ENCODE data around the gene ACIN1. TPM values are rescaled to one million over a fixed set of nuclear protein-coding genes. Genes with fewer than 3 reads are reported as not detected.
A peak's percentile ranks its signal among the peaks of the same experiment; 100 is the strongest.

Gene ACIN1
- total RNA-seq, 1 donor from 2014 or later, result 458 TPM

DNA sequence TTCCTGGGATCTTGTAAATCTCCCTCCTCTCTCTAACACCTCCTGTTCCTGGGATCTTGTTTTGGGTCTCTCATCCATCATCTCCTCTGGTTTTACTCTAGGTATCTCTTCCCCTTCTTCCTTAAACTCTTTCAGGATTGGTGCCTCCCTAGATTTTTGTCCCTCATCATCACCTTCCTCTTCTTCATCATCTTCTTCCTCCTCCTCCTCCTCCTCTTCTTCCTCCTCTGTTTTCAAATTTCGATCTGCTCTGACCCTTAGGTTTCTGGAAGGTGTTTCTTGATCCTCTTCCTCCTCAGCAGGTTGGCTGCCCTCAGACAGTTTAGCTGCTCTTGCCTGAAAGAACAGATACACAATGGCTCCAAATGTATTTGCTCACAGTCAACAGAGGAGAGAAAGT, 14.5 kb downstream of the ACIN1 start:
- DNase-seq (ENCODE audit: low spot score, unreplicated experiment), result no peak
- TF ChIP-seq, protein P1, sequence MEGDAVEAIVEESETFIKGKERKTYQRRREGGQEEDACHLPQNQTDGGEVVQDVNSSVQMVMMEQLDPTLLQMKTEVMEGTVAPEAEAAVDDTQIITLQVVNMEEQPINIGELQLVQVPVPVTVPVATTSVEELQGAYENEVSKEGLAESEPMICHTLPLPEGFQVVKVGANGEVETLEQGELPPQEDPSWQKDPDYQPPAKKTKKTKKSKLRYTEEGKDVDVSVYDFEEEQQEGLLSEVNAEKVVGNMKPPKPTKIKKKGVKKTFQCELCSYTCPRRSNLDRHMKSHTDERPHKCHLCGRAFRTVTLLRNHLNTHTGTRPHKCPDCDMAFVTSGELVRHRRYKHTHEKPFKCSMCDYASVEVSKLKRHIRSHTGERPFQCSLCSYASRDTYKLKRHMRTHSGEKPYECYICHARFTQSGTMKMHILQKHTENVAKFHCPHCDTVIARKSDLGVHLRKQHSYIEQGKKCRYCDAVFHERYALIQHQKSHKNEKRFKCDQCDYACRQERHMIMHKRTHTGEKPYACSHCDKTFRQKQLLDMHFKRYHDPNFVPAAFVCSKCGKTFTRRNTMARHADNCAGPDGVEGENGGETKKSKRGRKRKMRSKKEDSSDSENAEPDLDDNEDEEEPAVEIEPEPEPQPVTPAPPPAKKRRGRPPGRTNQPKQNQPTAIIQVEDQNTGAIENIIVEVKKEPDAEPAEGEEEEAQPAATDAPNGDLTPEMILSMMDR (IDR thresholded peaks at IDR 0.05; ENCODE audit: unreplicated experiment), result no peak
- Mint-ChIP-seq H3K36me3 (ENCODE audit: insufficient read depth) (peaks cover 27% of the 10 kb centered on the region), H3K9me3 (ENCODE audit: low read depth) (no peaks in the 10 kb centered on the region), H3K27ac (no peak overlapping the region), H3K4me3 (ENCODE audit: low read depth) (no peak overlapping the region), H3K4me1 (ENCODE audit: low read depth) (no peaks in the 10 kb centered on the region), H3K27me3 (no peaks in the 10 kb centered on the region)

DNA sequence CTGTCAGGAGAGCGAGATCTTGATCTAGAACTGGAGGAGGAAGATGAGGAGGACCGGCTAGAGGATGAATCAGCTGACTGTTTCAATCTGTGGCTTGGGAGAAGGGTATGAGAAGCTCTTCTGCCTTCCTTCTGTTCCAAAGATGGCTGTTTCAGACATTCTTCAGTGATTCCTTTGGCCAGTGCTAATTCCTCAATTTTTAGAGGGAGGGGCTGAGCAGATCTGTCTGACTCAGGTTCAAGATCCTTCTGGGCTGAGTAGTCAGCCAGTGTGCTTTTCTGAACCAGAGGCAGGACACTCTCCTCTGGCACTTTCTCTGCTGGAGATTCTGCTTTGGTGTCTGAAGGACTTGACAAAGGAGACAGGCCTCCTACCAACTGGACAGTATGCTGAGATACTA, 15.2 kb downstream of the ACIN1 start:
- Mint-ChIP-seq H3K9me3 (ENCODE audit: low read depth) (no peaks in the 10 kb centered on the region), H3K4me1 (ENCODE audit: low read depth) (no peaks in the 10 kb centered on the region), H3K27me3 (no peaks in the 10 kb centered on the region), H3K4me3 (ENCODE audit: low read depth) (no peak overlapping the region), H3K36me3 (ENCODE audit: insufficient read depth) (peaks cover 27% of the 10 kb centered on the region), H3K27ac (peak overlapping the region; percentile 83)
- no peak for DNase-seq (ENCODE audit: low spot score, unreplicated experiment)
- TF ChIP-seq, protein P1 (IDR thresholded peaks at IDR 0.05; ENCODE audit: unreplicated experiment), result no peak

DNA sequence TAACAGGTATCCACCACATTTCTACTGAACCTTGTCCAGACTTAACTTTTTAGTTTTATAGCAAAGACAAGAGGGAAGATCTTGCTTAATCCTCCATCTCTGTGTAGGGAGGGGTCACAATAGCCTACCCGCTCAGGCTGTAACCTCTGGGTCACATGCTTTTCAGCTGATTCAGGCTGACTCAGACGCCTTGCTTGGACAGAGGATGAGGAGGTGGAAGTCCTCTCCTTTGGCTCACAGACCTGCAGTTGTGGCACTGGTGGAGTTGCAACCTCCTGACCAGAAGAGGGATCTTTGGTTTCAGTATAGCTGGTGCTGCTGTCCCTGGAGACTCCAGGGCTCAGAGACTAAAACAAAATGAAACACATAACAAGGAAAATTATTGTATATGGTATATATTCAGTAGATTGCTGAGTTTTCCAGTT, 16.2 kb downstream of the ACIN1 start:
- H3K9me3 Mint-ChIP-seq (ENCODE audit: low read depth), result no peaks in the 10 kb centered on the region
- no peaks in the 10 kb centered on the region for H3K4me1 Mint-ChIP-seq (ENCODE audit: low read depth)
- DNase-seq (ENCODE audit: low spot score, unreplicated experiment), result no peak
- H3K36me3 Mint-ChIP-seq (ENCODE audit: insufficient read depth), result peaks cover 27% of the 10 kb centered on the region
- TF ChIP-seq, protein P1 (IDR thresholded peaks at IDR 0.05; ENCODE audit: unreplicated experiment), result no peak
- no peaks in the 10 kb centered on the region for H3K27me3 Mint-ChIP-seq
- no peak overlapping the region for H3K27ac Mint-ChIP-seq
- no peak overlapping the region for H3K4me3 Mint-ChIP-seq (ENCODE audit: low read depth)

DNA sequence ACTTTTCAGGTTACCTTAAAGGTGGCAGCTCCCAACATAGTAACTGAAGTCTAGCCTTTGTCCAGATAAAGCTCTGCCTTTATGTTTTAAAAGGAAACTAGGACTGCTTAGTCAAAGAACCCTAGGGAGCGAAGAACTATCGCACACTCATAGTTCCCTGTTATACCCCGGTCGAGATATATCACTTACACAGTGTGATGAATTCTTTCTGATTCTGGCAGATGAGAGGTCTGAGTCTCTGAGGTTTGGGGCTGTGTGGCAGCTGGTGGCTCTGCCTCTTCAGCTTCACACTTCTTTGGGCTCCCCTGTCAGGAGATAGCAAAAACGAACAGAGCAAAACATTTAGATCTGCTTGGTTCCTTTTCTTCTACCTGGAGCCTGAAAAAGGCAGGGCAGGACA, 17.0 kb downstream of the ACIN1 start:
- Mint-ChIP-seq H3K27me3 (no peaks in the 10 kb centered on the region), H3K9me3 (ENCODE audit: low read depth) (no peaks in the 10 kb centered on the region), H3K36me3 (ENCODE audit: insufficient read depth) (peaks cover 27% of the 10 kb centered on the region), H3K4me1 (ENCODE audit: low read depth) (no peaks in the 10 kb centered on the region), H3K4me3 (ENCODE audit: low read depth) (no peak overlapping the region), H3K27ac (peak overlapping the region; percentile 49)
- TF ChIP-seq, protein P1 (IDR thresholded peaks at IDR 0.05; ENCODE audit: unreplicated experiment), result no peak
- no peak for DNase-seq (ENCODE audit: low spot score, unreplicated experiment)

DNA sequence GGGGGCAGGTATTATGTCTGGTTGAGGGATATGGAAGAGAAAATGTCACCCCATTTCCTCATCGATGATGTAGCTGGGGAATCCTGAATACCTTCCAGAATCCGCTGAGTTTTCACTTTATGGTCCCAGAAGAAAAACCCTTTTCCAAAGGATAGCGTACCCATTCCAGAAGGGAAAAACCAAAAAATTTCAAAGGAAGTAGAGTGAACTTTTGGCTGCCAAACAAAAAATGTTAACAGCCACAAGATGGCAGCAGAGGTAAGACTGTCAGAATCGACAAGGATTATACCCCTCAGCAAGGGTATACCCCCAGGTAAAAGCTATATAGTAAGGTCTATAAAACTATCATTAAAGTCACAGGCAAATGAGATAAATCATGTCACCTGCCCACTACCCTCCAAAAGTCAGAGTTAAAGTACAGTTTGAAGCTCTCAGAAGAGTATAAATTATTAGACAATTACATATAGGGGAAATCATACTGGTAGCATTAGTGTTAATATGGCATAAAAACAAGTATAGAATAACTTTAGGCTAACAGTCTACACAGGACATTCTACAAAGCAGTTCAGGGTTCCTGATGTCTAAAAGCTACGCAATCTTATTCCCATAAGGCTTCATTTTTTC, 18.0 kb downstream of the ACIN1 start:
- Mint-ChIP-seq H3K4me3 (ENCODE audit: low read depth) (no peak overlapping the region), H3K36me3 (ENCODE audit: insufficient read depth) (peaks cover 27% of the 10 kb centered on the region), H3K27me3 (no peaks in the 10 kb centered on the region), H3K9me3 (ENCODE audit: low read depth) (no peaks in the 10 kb centered on the region), H3K4me1 (ENCODE audit: low read depth) (peaks cover 7% of the 10 kb centered on the region), H3K27ac (no peak overlapping the region)
- TF ChIP-seq, protein P1 (IDR thresholded peaks at IDR 0.05; ENCODE audit: unreplicated experiment), result peak; percentile 70
- no peak for DNase-seq (ENCODE audit: low spot score, unreplicated experiment)
